ENCODE results near the gene HSD11B1L. TPM values are rescaled to one million over a fixed set of nuclear protein-coding genes. Genes with fewer than 3 reads are reported as not detected.

Gene HSD11B1L
- total RNA-seq, 2 experiments from 2014 or later, result 2.7 to 3.5 TPM

- TF ChIP-seq CTCF (IDR thresholded peaks at IDR 0.05), result no peak
- Mint-ChIP-seq H3K4me3 (no peak overlapping the region), H3K27ac (no peak overlapping the region), H3K27me3 (no peaks in the 10 kb centered on the region), H3K9me3 (no peaks in the 10 kb centered on the region), H3K4me1 (ENCODE audit: low read depth) (peaks cover 6% of the 10 kb centered on the region), H3K36me3 (ENCODE audit: low read depth) (peaks cover 59% of the 10 kb centered on the region)
- intact Hi-C loops (cut with micrococcal nuclease), result no loop called here
- POLR2A ChIA-PET, result interaction anchor here (1.4 kb wide), 1 partner anchor 22 kb away, joined by 4 read pairs; no protein-coding TSS in a partner anchor
- DNase-seq (no peak), ATAC-seq (no peak)
- CTCF ChIA-PET, result interaction anchor here (1.0 kb wide), 1 partner anchor 18 kb away, joined by 3 read pairs; no protein-coding TSS in a partner anchor
These were observed 11.6 kb upstream of the HSD11B1L start for GRCh38 chr19:5669212-5669611.

- ChIA-PET CTCF (interaction anchor here (0.9 kb wide), 1 partner anchor 79 kb away, joined by 3 read pairs; no protein-coding TSS in a partner anchor), POLR2A (interaction anchor here (1.0 to 1.9 kb wide), 4 partner anchors 8 to 38 kb away, joined by 3 to 5 read pairs (median 4); partner anchors contain the start of gene RPL36)
- H3K36me3 Mint-ChIP-seq (ENCODE audit: low read depth), result peaks cover 39% of the 10 kb centered on the region
- no peak overlapping the region for H3K4me3 Mint-ChIP-seq
- no peaks in the 10 kb centered on the region for H3K9me3 Mint-ChIP-seq
- H3K4me1 Mint-ChIP-seq (ENCODE audit: low read depth), result no peaks in the 10 kb centered on the region
- ATAC-seq (no peak), DNase-seq (no peak)
- intact Hi-C loops (cut with micrococcal nuclease), result no loop called here
- no peaks in the 10 kb centered on the region for H3K27me3 Mint-ChIP-seq
- no peak overlapping the region for H3K27ac Mint-ChIP-seq
- TF ChIP-seq CTCF (IDR thresholded peaks at IDR 0.05), result no peak
These were observed 9.2 kb upstream of the HSD11B1L start for GRCh38 chr19:5671600-5671999.

- Mint-ChIP-seq H3K27me3 (no peaks in the 10 kb centered on the region), H3K9me3 (no peaks in the 10 kb centered on the region), H3K4me1 (ENCODE audit: low read depth) (no peaks in the 10 kb centered on the region), H3K4me3 (no peak overlapping the region), H3K27ac (no peak overlapping the region), H3K36me3 (ENCODE audit: low read depth) (peaks cover 33% of the 10 kb centered on the region)
- DNase-seq, result no peak
- ATAC-seq, result no peak
- intact Hi-C loops (cut with micrococcal nuclease), result no loop called here
- ChIA-PET POLR2A (interaction anchor here (1.4 to 1.8 kb wide), 2 partner anchors 14 to 40 kb away, joined by 3 to 4 read pairs; no protein-coding TSS in a partner anchor), CTCF (no interaction called here)
- TF ChIP-seq CTCF (IDR thresholded peaks at IDR 0.05), result no peak
These were observed 7.9 kb upstream of the HSD11B1L start for GRCh38 chr19:5672708-5673459.

- DNase-seq (no peak), ATAC-seq (no peak)
- intact Hi-C loops (cut with micrococcal nuclease), result no loop called here
- POLR2A ChIA-PET, result no interaction called here
- Mint-ChIP-seq H3K36me3 (ENCODE audit: low read depth) (peaks cover 32% of the 10 kb centered on the region), H3K4me1 (ENCODE audit: low read depth) (no peaks in the 10 kb centered on the region), H3K27ac (no peak overlapping the region), H3K4me3 (no peak overlapping the region), H3K27me3 (no peaks in the 10 kb centered on the region), H3K9me3 (no peaks in the 10 kb centered on the region)
- CTCF ChIA-PET, result no interaction called here
- no peak for TF ChIP-seq CTCF (IDR thresholded peaks at IDR 0.05)
These were observed 7.1 kb upstream of the HSD11B1L start for GRCh38 chr19:5673752-5674151.

GRCh38 chr19:5674714-5675113 is 6.1 kb upstream of the HSD11B1L start:
- CTCF ChIA-PET, result no interaction called here
- H3K4me3 Mint-ChIP-seq, result no peak overlapping the region

More at GRCh38 chr19:5674714-5675113, 6.1 kb upstream of the HSD11B1L start:
- peaks cover 27% of the 10 kb centered on the region for H3K36me3 Mint-ChIP-seq (ENCODE audit: low read depth)
- no peak overlapping the region for H3K27ac Mint-ChIP-seq
- ATAC-seq (no peak), DNase-seq (no peak)
- H3K9me3 Mint-ChIP-seq, result no peaks in the 10 kb centered on the region
- H3K27me3 Mint-ChIP-seq, result no peaks in the 10 kb centered on the region
- intact Hi-C loops (cut with micrococcal nuclease), result no loop called here
- peaks cover 8% of the 10 kb centered on the region for H3K4me1 Mint-ChIP-seq (ENCODE audit: low read depth)
- POLR2A ChIA-PET, result interaction anchor here (2.1 kb wide), 1 partner anchor 52 kb away, joined by 13 read pairs; the partner anchor contains the start of genes SAFB and SAFB2
- TF ChIP-seq CTCF (IDR thresholded peaks at IDR 0.05), result no peak
